Measurements from ENCODE around the gene MON1A.

MON1A gene

DNA sequence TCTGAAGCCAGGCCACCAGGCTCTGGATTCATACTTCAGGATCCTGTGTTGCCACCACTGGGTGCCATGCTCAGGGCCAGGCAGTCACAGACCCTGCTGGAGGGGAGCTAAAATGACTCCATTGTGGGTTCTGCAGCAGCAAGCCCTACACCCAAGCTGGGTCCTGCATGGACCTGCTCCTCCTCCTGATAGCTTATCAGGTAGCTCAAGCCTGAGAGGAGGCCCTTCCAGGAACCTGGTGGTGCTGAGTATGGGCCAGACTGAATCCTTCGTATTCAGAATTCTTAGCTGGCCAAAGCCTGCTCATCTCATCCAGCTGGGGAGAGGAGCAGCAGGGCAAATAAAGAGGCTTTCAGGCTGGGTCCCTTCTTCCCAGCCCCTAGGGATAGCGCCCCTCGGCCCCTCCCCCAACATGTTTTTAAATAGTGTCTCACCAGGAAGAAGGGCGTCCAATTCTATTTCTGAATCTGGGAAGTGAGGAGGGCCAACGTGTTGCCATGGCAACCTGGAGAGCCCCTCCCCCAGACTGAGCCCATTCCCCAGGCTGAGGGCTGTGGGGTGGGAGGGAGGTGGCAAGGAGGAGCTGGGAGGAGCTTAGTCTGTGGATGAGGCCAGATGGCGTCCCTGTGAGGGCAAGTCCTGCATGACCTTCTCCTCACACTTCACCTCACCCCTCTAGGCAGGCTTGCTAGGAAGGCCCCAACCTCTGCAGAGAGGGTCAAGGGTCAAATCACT, 48.9 kb downstream of the MON1A start:
- no peak overlapping the region for H3K27ac ChIP-seq
- no peak overlapping the region for H3K4me3 ChIP-seq (IDR thresholded peaks at IDR 0.05; ENCODE audit: insufficient read depth, low read depth, low read length)
- H3K27me3 ChIP-seq (ENCODE audit: insufficient read depth, low read depth), result no peaks in the 10 kb centered on the region
- no peaks in the 10 kb centered on the region for H3K36me3 ChIP-seq (ENCODE audit: insufficient read depth)
- H3K9ac ChIP-seq, result no peak overlapping the region
- H3K79me2 ChIP-seq (ENCODE audit: insufficient read depth, low read depth), result no peaks in the 10 kb centered on the region
- H2AFZ ChIP-seq (ENCODE audit: low read depth), result no peak overlapping the region
- H4K20me1 ChIP-seq (ENCODE audit: insufficient read depth), result no peaks in the 10 kb centered on the region
- H3K4me2 ChIP-seq, result no peak overlapping the region
- TF ChIP-seq, protein P1, sequence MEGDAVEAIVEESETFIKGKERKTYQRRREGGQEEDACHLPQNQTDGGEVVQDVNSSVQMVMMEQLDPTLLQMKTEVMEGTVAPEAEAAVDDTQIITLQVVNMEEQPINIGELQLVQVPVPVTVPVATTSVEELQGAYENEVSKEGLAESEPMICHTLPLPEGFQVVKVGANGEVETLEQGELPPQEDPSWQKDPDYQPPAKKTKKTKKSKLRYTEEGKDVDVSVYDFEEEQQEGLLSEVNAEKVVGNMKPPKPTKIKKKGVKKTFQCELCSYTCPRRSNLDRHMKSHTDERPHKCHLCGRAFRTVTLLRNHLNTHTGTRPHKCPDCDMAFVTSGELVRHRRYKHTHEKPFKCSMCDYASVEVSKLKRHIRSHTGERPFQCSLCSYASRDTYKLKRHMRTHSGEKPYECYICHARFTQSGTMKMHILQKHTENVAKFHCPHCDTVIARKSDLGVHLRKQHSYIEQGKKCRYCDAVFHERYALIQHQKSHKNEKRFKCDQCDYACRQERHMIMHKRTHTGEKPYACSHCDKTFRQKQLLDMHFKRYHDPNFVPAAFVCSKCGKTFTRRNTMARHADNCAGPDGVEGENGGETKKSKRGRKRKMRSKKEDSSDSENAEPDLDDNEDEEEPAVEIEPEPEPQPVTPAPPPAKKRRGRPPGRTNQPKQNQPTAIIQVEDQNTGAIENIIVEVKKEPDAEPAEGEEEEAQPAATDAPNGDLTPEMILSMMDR (conservative IDR thresholded peaks at IDR 0.05; ENCODE audit: low read depth, low read length), result no peak
- H3K4me1 ChIP-seq (ENCODE audit: low read depth, poor library complexity, severe bottlenecking), result no peaks in the 10 kb centered on the region

DNA sequence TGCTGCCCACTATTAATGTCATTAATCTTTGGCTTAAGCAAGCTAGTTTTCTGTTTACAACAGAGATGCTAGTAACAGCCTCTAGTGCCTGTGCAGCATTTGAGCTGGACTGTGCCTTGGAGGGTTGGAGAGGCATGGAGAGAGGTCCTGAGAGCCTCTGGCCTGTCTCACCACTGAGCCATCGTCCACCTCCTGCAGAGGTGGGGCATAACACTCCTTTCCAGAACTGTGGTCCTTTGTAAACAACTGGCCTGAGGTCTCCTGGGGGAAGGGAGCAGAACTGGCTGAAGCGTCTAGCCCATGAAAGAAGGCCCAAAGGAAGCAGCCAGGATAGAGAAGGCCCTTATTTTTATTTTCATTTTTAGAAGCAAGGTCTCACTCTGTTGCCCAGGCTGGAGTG, 49.9 kb downstream of the MON1A start:
- no peak overlapping the region for H3K4me2 ChIP-seq
- no peaks in the 10 kb centered on the region for H4K20me1 ChIP-seq (ENCODE audit: insufficient read depth)
- H3K36me3 ChIP-seq (ENCODE audit: insufficient read depth), result no peaks in the 10 kb centered on the region
- H3K4me1 ChIP-seq (ENCODE audit: low read depth, poor library complexity, severe bottlenecking), result no peaks in the 10 kb centered on the region
- H3K27me3 ChIP-seq (ENCODE audit: insufficient read depth, low read depth), result no peaks in the 10 kb centered on the region
- H3K9ac ChIP-seq, result no peak overlapping the region
- H3K79me2 ChIP-seq (ENCODE audit: insufficient read depth, low read depth), result no peaks in the 10 kb centered on the region
- H3K27ac ChIP-seq, result no peak overlapping the region
- H2AFZ ChIP-seq (ENCODE audit: low read depth), result no peak overlapping the region
- TF ChIP-seq, protein P1 (conservative IDR thresholded peaks at IDR 0.05; ENCODE audit: low read depth, low read length), result no peak
- no peak overlapping the region for H3K4me3 ChIP-seq (IDR thresholded peaks at IDR 0.05; ENCODE audit: insufficient read depth, low read depth, low read length)

DNA sequence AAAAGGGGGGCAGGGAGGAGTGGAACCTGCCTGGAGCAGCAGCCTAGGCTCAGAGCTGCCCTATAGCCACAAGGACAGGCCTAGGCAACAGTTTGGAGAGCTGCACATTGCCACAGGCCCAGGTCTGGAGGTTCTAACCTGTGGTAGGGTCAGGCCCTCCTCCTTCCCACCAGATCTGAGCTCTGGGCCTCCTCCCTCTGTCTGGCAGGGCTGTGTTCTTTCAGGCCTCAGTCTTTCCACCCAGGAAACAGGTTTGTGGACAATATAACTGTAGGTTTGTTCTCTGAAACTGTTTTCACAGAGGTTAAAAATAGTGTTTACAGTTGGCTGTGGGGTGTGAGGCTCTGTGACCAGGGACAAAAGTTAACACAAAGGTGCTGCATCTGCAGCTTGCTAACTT, 50.9 kb downstream of the MON1A start:
- no peaks in the 10 kb centered on the region for H3K36me3 ChIP-seq (ENCODE audit: insufficient read depth)
- no peak overlapping the region for H3K4me2 ChIP-seq
- no peak overlapping the region for H3K9ac ChIP-seq
- H4K20me1 ChIP-seq (ENCODE audit: insufficient read depth), result no peaks in the 10 kb centered on the region
- no peak overlapping the region for H2AFZ ChIP-seq (ENCODE audit: low read depth)
- H3K27me3 ChIP-seq (ENCODE audit: insufficient read depth, low read depth), result no peaks in the 10 kb centered on the region
- TF ChIP-seq, protein P1 (conservative IDR thresholded peaks at IDR 0.05; ENCODE audit: low read depth, low read length), result no peak
- no peak overlapping the region for H3K27ac ChIP-seq
- H3K4me3 ChIP-seq (IDR thresholded peaks at IDR 0.05; ENCODE audit: insufficient read depth, low read depth, low read length), result no peak overlapping the region
- H3K79me2 ChIP-seq (ENCODE audit: insufficient read depth, low read depth), result no peaks in the 10 kb centered on the region
- H3K4me1 ChIP-seq (ENCODE audit: low read depth, poor library complexity, severe bottlenecking), result no peaks in the 10 kb centered on the region

DNA sequence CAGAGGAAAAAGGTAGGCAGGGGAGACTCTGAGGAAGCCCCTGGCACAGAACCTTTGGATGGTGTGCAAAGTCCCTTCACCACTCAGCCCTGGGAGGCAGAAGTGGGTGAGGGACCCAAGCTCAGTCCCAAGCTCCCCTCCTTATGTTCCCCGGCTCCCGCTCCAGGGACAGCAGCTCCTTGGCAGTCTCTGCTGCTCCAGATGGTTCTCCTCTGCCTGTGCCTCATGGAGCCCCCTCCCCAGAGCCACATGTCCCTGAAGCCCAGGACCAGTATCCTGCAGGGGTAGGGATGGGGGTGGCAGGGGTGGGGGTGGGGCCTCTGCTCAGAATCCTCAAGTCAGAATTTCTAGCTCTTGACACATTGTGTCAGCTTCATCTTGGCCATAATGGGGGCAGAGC, 51.9 kb downstream of the MON1A start:
- H3K4me1 ChIP-seq (ENCODE audit: low read depth, poor library complexity, severe bottlenecking), result no peaks in the 10 kb centered on the region
- H3K79me2 ChIP-seq (ENCODE audit: insufficient read depth, low read depth), result no peaks in the 10 kb centered on the region
- no peak overlapping the region for H3K27ac ChIP-seq
- no peak overlapping the region for H3K9ac ChIP-seq
- H3K4me2 ChIP-seq, result no peak overlapping the region
- no peak overlapping the region for H2AFZ ChIP-seq (ENCODE audit: low read depth)
- TF ChIP-seq, protein P1 (conservative IDR thresholded peaks at IDR 0.05; ENCODE audit: low read depth, low read length), result no peak
- no peak overlapping the region for H3K4me3 ChIP-seq (IDR thresholded peaks at IDR 0.05; ENCODE audit: insufficient read depth, low read depth, low read length)
- H3K27me3 ChIP-seq (ENCODE audit: insufficient read depth, low read depth), result no peaks in the 10 kb centered on the region
- H3K36me3 ChIP-seq (ENCODE audit: insufficient read depth), result no peaks in the 10 kb centered on the region
- no peaks in the 10 kb centered on the region for H4K20me1 ChIP-seq (ENCODE audit: insufficient read depth)

Measured in KMS-11 (cell line).